ENCODE results near the gene GRK5.

GRCh38 chr10:119377958-119378736, 170.8 kb downstream of the GRK5 start:
- no peak for TF ChIP-seq EZH2 (IDR thresholded peaks at IDR 0.05; ENCODE audit: borderline replicate concordance, low read depth, low read length, poor library complexity, severe bottlenecking)
- TF ChIP-seq, protein P1, sequence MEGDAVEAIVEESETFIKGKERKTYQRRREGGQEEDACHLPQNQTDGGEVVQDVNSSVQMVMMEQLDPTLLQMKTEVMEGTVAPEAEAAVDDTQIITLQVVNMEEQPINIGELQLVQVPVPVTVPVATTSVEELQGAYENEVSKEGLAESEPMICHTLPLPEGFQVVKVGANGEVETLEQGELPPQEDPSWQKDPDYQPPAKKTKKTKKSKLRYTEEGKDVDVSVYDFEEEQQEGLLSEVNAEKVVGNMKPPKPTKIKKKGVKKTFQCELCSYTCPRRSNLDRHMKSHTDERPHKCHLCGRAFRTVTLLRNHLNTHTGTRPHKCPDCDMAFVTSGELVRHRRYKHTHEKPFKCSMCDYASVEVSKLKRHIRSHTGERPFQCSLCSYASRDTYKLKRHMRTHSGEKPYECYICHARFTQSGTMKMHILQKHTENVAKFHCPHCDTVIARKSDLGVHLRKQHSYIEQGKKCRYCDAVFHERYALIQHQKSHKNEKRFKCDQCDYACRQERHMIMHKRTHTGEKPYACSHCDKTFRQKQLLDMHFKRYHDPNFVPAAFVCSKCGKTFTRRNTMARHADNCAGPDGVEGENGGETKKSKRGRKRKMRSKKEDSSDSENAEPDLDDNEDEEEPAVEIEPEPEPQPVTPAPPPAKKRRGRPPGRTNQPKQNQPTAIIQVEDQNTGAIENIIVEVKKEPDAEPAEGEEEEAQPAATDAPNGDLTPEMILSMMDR (conservative IDR thresholded peaks at IDR 0.05; ENCODE audit: low read depth, low read length), result no peak
